HepG2 (cell line): ENCODE measurements around the gene GINS3.

Experiments used
- ZNF781 ChIP-seq: sonication (generic); formaldehyde crosslinking; IDR thresholded peaks from 2 replicates; pipeline ENCODE4 v1.5.1; 2020; ENCODE audit warnings: borderline replicate concordance, mild to moderate bottlenecking, missing genetic modification reagents; ENCODE audit errors: not compliant biosample characterization
- TF ChIP-seq, protein P1 (sequence below): sonication (generic); formaldehyde crosslinking; IDR thresholded peaks from 2 replicates; pipeline ENCODE4 v1.9.0; 2021; ENCODE audit warnings: missing genetic modification reagents, borderline replicate concordance

DNA sequence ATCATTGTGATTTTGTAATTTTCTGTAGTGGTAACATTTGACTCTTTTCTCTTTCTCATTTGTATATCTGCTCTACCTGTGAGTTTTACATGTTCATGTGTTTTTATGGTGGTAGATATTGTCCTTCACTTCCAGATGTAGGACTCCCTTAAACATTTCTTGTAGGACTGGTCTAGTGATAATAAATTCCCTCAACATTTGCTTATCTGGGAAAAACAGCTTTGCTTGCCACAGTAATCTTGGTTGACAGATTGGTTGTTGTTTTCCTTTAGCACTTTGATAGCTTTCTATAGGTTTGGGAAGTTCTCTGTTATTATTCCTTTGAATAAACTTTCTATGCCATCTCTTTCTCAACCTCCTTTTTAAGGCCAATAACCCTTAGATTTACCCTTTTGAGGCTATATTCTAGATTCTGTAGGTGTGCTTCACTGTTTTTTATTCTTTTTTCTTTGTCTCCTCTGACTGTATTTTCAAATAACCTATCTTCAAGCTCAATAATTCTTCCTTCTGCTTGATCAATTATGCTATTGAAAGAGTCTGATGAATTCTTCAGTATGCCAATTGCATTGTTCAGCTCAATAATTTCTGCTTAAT lies 32.1 kb upstream of the GINS3 start:
- TF ChIP-seq ZNF781 (CRISPR knock-in tag), result no peak
- TF ChIP-seq, protein P1, sequence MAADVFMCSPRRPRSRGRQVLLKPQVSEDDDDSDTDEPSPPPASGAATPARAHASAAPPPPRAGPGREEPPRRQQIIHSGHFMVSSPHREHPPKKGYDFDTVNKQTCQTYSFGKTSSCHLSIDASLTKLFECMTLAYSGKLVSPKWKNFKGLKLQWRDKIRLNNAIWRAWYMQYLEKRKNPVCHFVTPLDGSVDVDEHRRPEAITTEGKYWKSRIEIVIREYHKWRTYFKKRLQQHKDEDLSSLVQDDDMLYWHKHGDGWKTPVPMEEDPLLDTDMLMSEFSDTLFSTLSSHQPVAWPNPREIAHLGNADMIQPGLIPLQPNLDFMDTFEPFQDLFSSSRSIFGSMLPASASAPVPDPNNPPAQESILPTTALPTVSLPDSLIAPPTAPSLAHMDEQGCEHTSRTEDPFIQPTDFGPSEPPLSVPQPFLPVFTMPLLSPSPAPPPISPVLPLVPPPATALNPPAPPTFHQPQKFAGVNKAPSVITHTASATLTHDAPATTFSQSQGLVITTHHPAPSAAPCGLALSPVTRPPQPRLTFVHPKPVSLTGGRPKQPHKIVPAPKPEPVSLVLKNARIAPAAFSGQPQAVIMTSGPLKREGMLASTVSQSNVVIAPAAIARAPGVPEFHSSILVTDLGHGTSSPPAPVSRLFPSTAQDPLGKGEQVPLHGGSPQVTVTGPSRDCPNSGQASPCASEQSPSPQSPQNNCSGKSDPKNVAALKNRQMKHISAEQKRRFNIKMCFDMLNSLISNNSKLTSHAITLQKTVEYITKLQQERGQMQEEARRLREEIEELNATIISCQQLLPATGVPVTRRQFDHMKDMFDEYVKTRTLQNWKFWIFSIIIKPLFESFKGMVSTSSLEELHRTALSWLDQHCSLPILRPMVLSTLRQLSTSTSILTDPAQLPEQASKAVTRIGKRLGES (CRISPR knock-in tag), result no peak
